NCI-H510A (cell line): ENCODE results near the gene NR3C2.

Experiments
- DNase-seq: peaks from one replicate; lab custom pipeline; 2025; lab: John Stamatoyannopoulos, UW

The NR3C2 gene

GRCh38 chr4:148311526-148311925, 130.7 kb downstream of the NR3C2 start:
- DNase-seq, result no peak

- no peak for DNase-seq
Measured at GRCh38 chr4:148310756-148311155, 131.5 kb downstream of the NR3C2 start.

- no peak for DNase-seq
Measured at GRCh38 chr4:148305751-148306150, 136.5 kb downstream of the NR3C2 start.

GRCh38 chr4:148302416-148302815, 139.8 kb downstream of the NR3C2 start:
- DNase-seq, result no peak

GRCh38 chr4:148300877-148301276, 141.3 kb downstream of the NR3C2 start:
- no peak for DNase-seq

- no peak for DNase-seq
Measured at GRCh38 chr4:148299337-148299736, 142.9 kb downstream of the NR3C2 start.

GRCh38 chr4:148296498-148296897, 145.7 kb downstream of the NR3C2 start:
- DNase-seq, result no peak

GRCh38 chr4:148295642-148296041, 146.6 kb downstream of the NR3C2 start:
- DNase-seq, result no peak

GRCh38 chr4:148293571-148293970, 148.6 kb downstream of the NR3C2 start:
- no peak for DNase-seq

GRCh38 chr4:148292686-148293085, 149.5 kb downstream of the NR3C2 start:
- no peak for DNase-seq

- no peak for DNase-seq
Measured at GRCh38 chr4:148289740-148290139, 152.5 kb downstream of the NR3C2 start.

- DNase-seq, result no peak
Measured at GRCh38 chr4:148288448-148288847, 153.8 kb downstream of the NR3C2 start.

- no peak for DNase-seq
Measured at GRCh38 chr4:148287111-148287510, 155.1 kb downstream of the NR3C2 start.

- DNase-seq, result no peak
Measured at GRCh38 chr4:148286012-148286411, 156.2 kb downstream of the NR3C2 start.

GRCh38 chr4:148283665-148284064, 158.5 kb downstream of the NR3C2 start:
- no peak for DNase-seq

GRCh38 chr4:148278310-148278709, 163.9 kb downstream of the NR3C2 start:
- no peak for DNase-seq

- DNase-seq, result no peak
Measured at GRCh38 chr4:148275266-148275665, 166.9 kb downstream of the NR3C2 start.

GRCh38 chr4:148273501-148273986, 168.7 kb downstream of the NR3C2 start:
- no peak for DNase-seq

- DNase-seq, result no peak
Measured at GRCh38 chr4:148271166-148271565, 171.0 kb downstream of the NR3C2 start.

- no peak for DNase-seq
Measured at GRCh38 chr4:148270630-148271029, 171.6 kb downstream of the NR3C2 start.

- DNase-seq, result no peak
Measured at GRCh38 chr4:148268835-148269234, 173.4 kb downstream of the NR3C2 start.

- no peak for DNase-seq
Measured at GRCh38 chr4:148266921-148267320, 175.3 kb downstream of the NR3C2 start.

GRCh38 chr4:148266240-148266639, 176.0 kb downstream of the NR3C2 start:
- DNase-seq, result no peak

GRCh38 chr4:148265627-148266026, 176.6 kb downstream of the NR3C2 start:
- DNase-seq, result no peak

GRCh38 chr4:148263802-148264201, 178.4 kb downstream of the NR3C2 start:
- DNase-seq, result no peak
